Midbrain (tissue), 1 donor: ENCODE results near the gene BPIFB2.

Experiments used
- DNase-seq: peaks from one replicate; lab custom pipeline; 2025; lab: John Stamatoyannopoulos, UW

BPIFB2 gene

DNA sequence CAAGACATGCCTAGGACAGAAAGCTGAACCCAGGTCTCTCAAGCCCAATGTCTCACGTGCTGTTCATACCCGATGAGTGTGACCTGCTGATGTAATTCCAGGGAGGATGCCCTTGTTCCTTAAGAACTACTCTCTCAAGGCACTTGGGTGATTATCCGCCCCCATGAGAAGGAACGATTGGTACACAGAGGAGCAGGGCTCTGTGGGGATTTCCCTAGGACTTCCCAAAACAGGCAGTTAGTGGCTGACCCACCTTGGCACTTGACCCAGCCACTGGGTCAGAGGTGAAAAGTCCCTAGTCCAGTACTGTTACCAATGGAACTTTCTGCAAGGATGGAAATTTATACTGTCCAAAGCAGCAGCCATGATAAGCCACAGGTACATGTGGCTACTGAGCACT lies 14.8 kb downstream of the BPIFB2 start:
- no peak for DNase-seq

- DNase-seq: no peak
These were observed 15.4 kb downstream of the BPIFB2 start for GRCh38 chr20:33022694-33023438.

DNA sequence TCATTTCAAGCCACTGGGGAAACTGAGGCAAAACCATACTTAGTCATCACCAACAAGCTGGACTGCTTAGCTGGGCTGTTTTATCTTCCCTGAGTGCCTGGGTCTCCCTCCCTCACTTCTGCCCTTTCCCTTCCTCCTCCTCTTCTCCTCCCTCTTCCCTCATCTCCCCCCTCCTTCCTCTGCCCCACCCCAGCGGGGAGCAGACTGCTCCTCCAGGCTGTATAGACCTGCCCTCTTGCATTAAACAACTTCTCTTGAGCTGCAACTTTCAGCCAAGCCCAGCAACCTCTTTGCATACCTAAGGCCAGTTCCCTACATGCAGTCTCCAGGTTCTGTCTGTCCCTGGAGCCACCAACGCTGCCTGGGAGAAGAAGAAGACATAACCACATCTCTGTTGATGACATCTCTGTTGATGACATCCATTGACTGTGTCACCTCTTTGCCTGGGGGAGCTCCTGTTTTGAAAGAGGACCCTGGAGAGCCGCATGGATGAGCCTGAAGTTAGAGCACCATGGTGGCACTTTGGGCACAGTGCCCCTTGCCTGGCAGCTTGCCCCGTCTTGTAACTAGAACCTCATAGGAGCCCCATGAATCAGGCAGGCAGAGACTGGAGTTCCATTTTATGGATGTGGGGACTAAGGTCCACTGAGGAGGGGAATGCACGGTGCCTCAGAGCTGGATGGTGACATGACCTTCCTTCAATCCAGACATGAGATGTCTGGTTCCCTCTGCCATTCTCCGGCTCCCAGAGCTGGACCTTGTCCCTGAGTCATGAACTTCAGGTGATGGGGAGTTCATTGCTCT lies 16.1 kb downstream of the BPIFB2 start:
- no peak for DNase-seq

GRCh38 chr20:33024243-33024560 lies 16.7 kb downstream of the BPIFB2 start:
- DNase-seq: no peak

GRCh38 chr20:33024609-33025317 lies 17.3 kb downstream of the BPIFB2 start:
- no peak for DNase-seq

- no peak for DNase-seq
These were observed 17.9 kb downstream of the BPIFB2 start for GRCh38 chr20:33025318-33025876.

DNA sequence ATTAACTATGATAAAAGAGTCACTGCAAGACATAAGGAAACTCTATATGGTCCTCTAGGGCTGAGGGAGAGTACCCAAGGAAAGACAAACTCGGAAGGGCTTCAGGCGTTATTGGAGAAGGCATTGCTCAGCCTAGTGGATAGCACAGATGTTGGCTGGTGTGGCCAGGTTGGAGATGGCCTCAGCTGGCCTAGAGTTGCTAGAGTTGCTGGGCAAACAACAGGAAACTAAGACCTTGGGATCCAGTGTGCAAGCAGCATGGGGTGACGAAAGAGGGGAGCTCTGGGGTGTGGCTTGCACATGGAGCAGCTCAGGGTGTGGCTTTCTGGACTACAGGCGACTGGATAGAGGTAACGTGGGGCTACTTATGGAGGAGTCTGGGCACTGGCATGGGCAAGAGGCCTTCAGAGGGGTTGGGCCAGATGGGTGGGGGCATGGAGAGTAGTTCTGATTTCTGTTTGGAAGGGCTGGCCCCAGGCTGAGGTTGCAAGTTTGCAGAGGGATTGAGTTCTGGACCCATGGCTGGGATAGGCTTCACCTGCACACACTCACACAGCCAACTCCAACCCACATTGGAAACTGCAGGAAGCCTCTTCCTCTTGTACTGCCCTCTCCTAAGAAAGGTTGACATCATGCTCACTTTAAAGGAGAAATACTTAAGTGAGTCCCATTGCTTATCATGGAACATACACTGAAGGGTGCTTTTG lies 18.7 kb downstream of the BPIFB2 start:
- DNase-seq: no peak

- DNase-seq: no peak
These were observed 19.6 kb downstream of the BPIFB2 start for GRCh38 chr20:33026779-33027759.

GRCh38 chr20:33027769-33028751 lies 20.6 kb downstream of the BPIFB2 start:
- no peak for DNase-seq

DNA sequence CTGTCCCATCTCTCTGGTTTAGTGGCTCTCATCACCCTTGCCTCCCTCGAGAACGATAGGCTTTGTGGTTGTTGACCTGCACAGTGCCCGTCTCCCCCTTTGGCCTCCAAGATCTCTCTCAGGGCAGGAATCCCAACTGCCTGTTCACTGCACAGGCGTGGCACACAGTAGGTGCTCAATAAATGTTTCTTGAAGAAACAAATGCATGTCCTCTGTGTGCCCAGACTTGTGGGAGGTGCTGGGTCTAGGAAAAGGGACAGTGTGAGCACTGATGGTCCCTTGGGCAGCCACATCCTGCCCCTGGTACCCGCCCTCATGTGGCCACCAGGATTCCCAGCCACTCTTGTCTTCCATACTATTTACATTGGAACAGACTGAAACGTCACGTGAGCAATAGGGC lies 21.4 kb downstream of the BPIFB2 start:
- no peak for DNase-seq

GRCh38 chr20:33030076-33030475 lies 22.6 kb downstream of the BPIFB2 start:
- DNase-seq: no peak

DNA sequence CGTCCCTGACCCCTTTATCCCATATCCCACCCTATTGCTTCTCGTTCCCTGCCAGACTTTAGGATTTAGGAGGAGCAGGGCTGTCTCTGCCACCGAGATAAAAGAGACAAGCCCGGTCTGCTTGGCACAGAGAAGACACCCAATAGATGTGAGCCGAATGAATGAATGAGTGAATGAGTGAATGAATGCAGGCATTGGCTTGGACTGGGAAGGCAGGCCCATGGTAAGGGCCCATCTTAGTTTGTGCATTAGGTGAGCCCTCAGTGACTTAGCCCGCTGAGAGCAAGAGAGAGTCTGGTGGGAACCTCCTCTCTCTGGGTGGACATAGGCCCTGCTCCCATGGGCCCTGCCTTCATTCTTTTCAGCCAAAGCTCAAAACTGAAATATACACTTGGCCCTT lies 23.1 kb downstream of the BPIFB2 start:
- no peak for DNase-seq

DNA sequence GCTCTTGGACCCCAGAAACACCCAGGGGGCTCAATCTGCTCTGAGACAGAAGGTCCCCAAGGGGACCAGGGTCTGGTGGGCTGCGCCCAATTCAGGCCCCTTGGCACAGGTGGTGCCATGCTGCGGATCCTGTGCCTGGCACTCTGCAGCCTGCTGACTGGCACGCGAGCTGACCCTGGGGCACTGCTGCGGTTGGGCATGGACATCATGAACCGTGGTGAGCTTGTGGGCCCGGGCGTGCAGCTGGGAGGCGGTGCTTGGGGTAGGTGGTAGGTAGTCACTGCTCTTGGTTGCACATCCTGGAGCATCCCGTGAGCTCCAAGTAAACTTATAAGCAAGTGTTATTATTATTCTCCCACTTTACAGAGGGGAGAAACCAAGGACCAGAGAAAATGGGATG lies 24.0 kb downstream of the BPIFB2 start, which contains the start of gene BPIFB6:
Gene BPIFB6 (plus strand): TSS at position 118 of the 400 bp plus-strand sequence. CDS start 0 bp downstream, at position 118.
- no peak for DNase-seq

DNA sequence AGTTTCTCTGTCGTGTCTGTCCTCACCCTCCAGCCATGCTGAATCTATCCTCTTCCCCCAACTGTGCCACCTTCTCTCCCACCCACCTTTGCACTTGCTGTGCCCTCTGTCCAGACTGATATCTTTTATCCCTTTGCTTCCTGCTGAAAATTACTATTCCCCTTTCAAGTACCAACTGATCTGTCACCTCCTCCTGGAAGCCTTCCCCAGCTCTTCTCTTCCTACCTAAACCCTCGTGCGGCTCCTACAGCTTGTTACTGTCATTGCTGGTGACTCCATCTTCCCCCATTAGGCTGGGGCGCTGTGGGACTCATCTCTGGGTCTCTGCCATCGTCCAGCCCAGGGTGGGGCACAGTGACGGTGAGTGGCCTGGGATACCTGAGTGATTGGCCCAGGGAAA lies 25.1 kb downstream of the BPIFB2 start:
- DNase-seq: no peak

DNA sequence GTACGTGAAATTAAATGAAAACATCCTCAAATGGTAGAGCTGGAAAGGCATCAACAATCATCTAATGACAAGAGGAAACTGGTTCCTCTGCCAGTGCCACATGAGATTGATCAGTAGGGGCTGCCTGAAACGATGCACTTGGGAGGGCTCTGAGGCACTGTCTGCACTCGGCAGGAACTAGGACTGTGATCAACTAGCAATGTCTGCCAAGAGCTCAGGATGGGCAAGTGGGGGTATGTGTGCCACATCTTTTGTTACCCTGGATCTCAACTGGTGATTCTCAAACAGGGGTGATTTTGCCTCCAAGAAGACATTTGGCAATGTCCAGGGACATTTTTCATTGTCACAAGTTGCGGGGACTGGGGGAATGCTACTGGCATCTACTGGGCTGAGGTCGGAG lies 25.9 kb downstream of the BPIFB2 start:
- DNase-seq: no peak

GRCh38 chr20:33034115-33034514 lies 26.6 kb downstream of the BPIFB2 start:
- no peak for DNase-seq

DNA sequence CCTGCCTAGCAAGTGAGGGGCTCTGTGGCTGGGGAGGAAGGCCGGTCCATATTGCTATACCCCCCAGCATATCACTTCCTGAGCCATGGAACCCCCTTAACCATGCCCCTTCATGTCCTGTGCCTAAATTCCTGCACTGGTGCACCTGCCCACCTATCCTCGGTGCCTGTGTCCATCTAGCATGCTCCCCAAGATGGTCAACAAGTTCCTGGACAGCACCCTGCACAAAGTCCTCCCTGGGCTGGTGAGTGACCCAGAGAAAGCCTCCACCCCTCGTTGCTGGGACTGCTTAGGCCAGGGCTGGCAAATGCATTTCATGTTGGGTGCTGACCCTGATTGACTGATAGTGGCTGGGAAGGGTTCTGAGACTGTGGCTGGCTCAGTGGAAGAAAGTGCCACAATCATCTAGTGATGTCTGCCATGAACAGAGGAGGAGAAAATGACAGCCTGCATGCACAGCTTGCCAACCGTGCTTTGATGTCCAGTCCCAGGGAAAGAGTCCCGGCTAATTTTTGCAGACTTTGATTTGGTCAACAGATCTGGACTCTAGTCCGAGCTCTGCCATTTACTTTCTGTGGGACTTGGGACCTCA lies 27.5 kb downstream of the BPIFB2 start:
- DNase-seq: no peak

DNA sequence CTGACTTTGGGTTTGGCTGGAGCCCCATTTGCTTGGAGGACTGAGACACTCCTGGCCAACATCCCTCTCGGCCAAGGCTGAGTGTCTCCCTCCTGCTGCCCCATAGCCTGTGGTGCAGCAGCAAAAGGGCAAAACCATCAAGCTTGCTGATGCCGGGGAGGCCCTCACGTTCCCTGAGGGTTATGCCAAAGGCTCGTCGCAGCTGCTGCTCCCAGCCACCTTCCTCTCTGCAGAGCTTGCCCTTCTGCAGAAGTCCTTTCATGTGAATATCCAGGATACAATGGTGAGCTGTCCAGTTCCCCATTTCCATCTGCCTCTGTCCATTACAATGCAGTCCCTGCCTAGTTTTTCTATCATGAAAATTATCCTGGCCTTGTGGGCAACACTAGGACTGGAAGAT lies 30.0 kb downstream of the BPIFB2 start:
- no peak for DNase-seq

- no peak for DNase-seq
These were observed 30.7 kb downstream of the BPIFB2 start for GRCh38 chr20:33038243-33038642.
